ENCODE measurements around the gene TIMM23B.
"Not testable (repeated sequence)": the region's sequence is repeated elsewhere in the genome, so short reads cannot be mapped to it uniquely, and the experiment has no call there.

Gene TIMM23B

GRCh38 chr10:49941447-49942338 lies at the start of gene TIMM23B, which contains the start of gene PARG:
Gene TIMM23B (plus strand): TSS chr10:49942053. CDS start chr10:49942195, 142 bp downstream.
Gene PARG (minus strand): TSS chr10:49942027. CDS start chr10:49941725, 302 bp downstream.
- DNase-seq, result peak; percentile 9

GRCh38 chr10:49899999-49900398 lies 41.9 kb upstream of the TIMM23B start:
- not testable (repeated sequence) for DNase-seq

GRCh38 chr10:49900406-49900805 lies 41.4 kb upstream of the TIMM23B start:
- not testable (repeated sequence) for DNase-seq

GRCh38 chr10:49903829-49904228 lies 38.0 kb upstream of the TIMM23B start:
- DNase-seq, result peak; percentile 1

GRCh38 chr10:49908290-49909080 lies 33.4 kb upstream of the TIMM23B start:
- not testable (repeated sequence) for DNase-seq

GRCh38 chr10:49910295-49910694 lies 31.6 kb upstream of the TIMM23B start:
- not testable (repeated sequence) for DNase-seq

GRCh38 chr10:49916451-49916850 lies 25.4 kb upstream of the TIMM23B start:
- not testable (repeated sequence) for DNase-seq

- DNase-seq, result not testable (repeated sequence)
These were observed 23.9 kb upstream of the TIMM23B start for GRCh38 chr10:49917927-49918326.

GRCh38 chr10:49922041-49922440 lies 19.8 kb upstream of the TIMM23B start:
- not testable (repeated sequence) for DNase-seq

- DNase-seq, result not testable (repeated sequence)
These were observed 18.3 kb upstream of the TIMM23B start for GRCh38 chr10:49923572-49923971.

- DNase-seq, result not testable (repeated sequence)
These were observed 10.6 kb upstream of the TIMM23B start for GRCh38 chr10:49931276-49931675.

GRCh38 chr10:49931959-49932728 lies 9.7 kb upstream of the TIMM23B start:
- DNase-seq, result not testable (repeated sequence)

GRCh38 chr10:49942339-49942705 lies 469 bp downstream of the TIMM23B start:
- DNase-seq, result not testable (repeated sequence)

GRCh38 chr10:49943607-49944006 lies 1.8 kb downstream of the TIMM23B start:
- DNase-seq, result not testable (repeated sequence)

GRCh38 chr10:49948142-49948541 lies 6.3 kb downstream of the TIMM23B start:
- not testable (repeated sequence) for DNase-seq

GRCh38 chr10:49948737-49949136 lies 6.9 kb downstream of the TIMM23B start:
- not testable (repeated sequence) for DNase-seq

GRCh38 chr10:49952006-49952405 lies 10.2 kb downstream of the TIMM23B start:
- peak; percentile 8 for DNase-seq

GRCh38 chr10:49953122-49953521 lies 11.3 kb downstream of the TIMM23B start:
- DNase-seq, result not testable (repeated sequence)

GRCh38 chr10:49970331-49970857 lies 28.5 kb downstream of the TIMM23B start:
- DNase-seq, result not testable (repeated sequence)

GRCh38 chr10:49971466-49971865 lies 29.6 kb downstream of the TIMM23B start:
- not testable (repeated sequence) for DNase-seq

- not testable (repeated sequence) for DNase-seq
These were observed 30.2 kb downstream of the TIMM23B start for GRCh38 chr10:49972094-49972493.

GRCh38 chr10:49977756-49978155 lies 35.9 kb downstream of the TIMM23B start:
- DNase-seq, result not testable (repeated sequence)

Measured in DMS79 (cell line).